HAP-1 (cell line): ENCODE results near the gene KLHL6.
A peak's percentile ranks its signal among the peaks of the same experiment; 100 is the strongest.

Experiments
- DNase-seq, 2 experiments: peaks; one replicate each; pipeline ENCODE4 v3.0.0-alpha.2; 2016 to 2020; ENCODE audit warnings: low spot score in 2 of 2
- H3K27me3 ChIP-seq: fragments of 250-450 bp; sonication (Bioruptor Pico); 2 replicates; pipeline ENCODE4 v1.5.1; 2020; ENCODE audit warnings: low read depth, mild to moderate bottlenecking, moderate library complexity
- H3K36me3 ChIP-seq: fragments of 250-450 bp; sonication (Bioruptor Pico); replicated peaks from 2 replicates; pipeline ENCODE4 v1.5.1; 2020; ENCODE audit warnings: mild to moderate bottlenecking
- H3K4me1 ChIP-seq: fragments of 250-450 bp; sonication (Bioruptor Pico); 2 replicates; pipeline ENCODE4 v1.5.1; 2020; ENCODE audit warnings: mild to moderate bottlenecking
- H3K4me3 ChIP-seq: fragments of 250-450 bp; sonication (Bioruptor Pico); 2 replicates; pipeline ENCODE4 v1.5.1; 2020; ENCODE audit warnings: mild to moderate bottlenecking, moderate library complexity
- H3K9me3 ChIP-seq: fragments of 250-450 bp; sonication (Bioruptor Pico); 2 replicates; pipeline ENCODE4 v1.5.1; 2020; ENCODE audit warnings: mild to moderate bottlenecking, moderate library complexity
- in situ Hi-C: fragments of 300-500 bp; cut with MboI; formaldehyde crosslinking; loops from 3 replicates; pipeline ENCODE4 v1.14.3; 2020; ENCODE audit warnings: low sequenced_read_pairs, inconsistent platforms, mixed read lengths

KLHL6 gene

GRCh38 chr3:183500319-183500718, 55.2 kb downstream of the KLHL6 start:
- no peak for DNase-seq
- H3K36me3 ChIP-seq = no peaks in the 10 kb centered on the region
- H3K9me3 ChIP-seq = no peaks in the 10 kb centered on the region
- H3K27me3 ChIP-seq = no peaks in the 10 kb centered on the region
- no peaks in the 10 kb centered on the region for H3K4me1 ChIP-seq
- in situ Hi-C loops = no loop called here
- H3K4me3 ChIP-seq = no peak overlapping the region

GRCh38 chr3:183498634-183499033, 56.9 kb downstream of the KLHL6 start:
- H3K4me3 ChIP-seq = no peak overlapping the region
- H3K9me3 ChIP-seq = no peaks in the 10 kb centered on the region
- in situ Hi-C loops = no loop called here
- no peaks in the 10 kb centered on the region for H3K4me1 ChIP-seq
- no peaks in the 10 kb centered on the region for H3K36me3 ChIP-seq
- no peak for DNase-seq
- no peaks in the 10 kb centered on the region for H3K27me3 ChIP-seq

GRCh38 chr3:183497313-183497712, 58.2 kb downstream of the KLHL6 start:
- H3K27me3 ChIP-seq = no peaks in the 10 kb centered on the region
- DNase-seq = no peak
- H3K36me3 ChIP-seq = no peaks in the 10 kb centered on the region
- no peak overlapping the region for H3K4me3 ChIP-seq
- in situ Hi-C loops = no loop called here
- no peaks in the 10 kb centered on the region for H3K9me3 ChIP-seq
- H3K4me1 ChIP-seq = no peaks in the 10 kb centered on the region

- H3K4me3 ChIP-seq = no peak overlapping the region
- DNase-seq = no peak
- H3K9me3 ChIP-seq = no peaks in the 10 kb centered on the region
- H3K27me3 ChIP-seq = no peaks in the 10 kb centered on the region
- in situ Hi-C loops = no loop called here
- H3K4me1 ChIP-seq = no peaks in the 10 kb centered on the region
- H3K36me3 ChIP-seq = no peaks in the 10 kb centered on the region
These were observed 59.2 kb downstream of the KLHL6 start for GRCh38 chr3:183496311-183496710.

- H3K36me3 ChIP-seq = no peaks in the 10 kb centered on the region
- in situ Hi-C loops = no loop called here
- H3K9me3 ChIP-seq = no peaks in the 10 kb centered on the region
- no peak overlapping the region for H3K4me3 ChIP-seq
- H3K4me1 ChIP-seq = peaks cover 9% of the 10 kb centered on the region
- DNase-seq = no peak
- H3K27me3 ChIP-seq = no peaks in the 10 kb centered on the region
These were observed 61.2 kb downstream of the KLHL6 start for GRCh38 chr3:183494341-183494740.

GRCh38 chr3:183493296-183494045, 62.0 kb downstream of the KLHL6 start:
- Histone ChIP-seq H3K4me3 (no peak overlapping the region), H3K27me3 (no peaks in the 10 kb centered on the region), H3K9me3 (no peaks in the 10 kb centered on the region), H3K36me3 (no peaks in the 10 kb centered on the region), H3K4me1 (peaks cover 9% of the 10 kb centered on the region)
- in situ Hi-C loops = no loop called here
- DNase-seq = no peak

- Histone ChIP-seq H3K27me3 (no peaks in the 10 kb centered on the region), H3K4me1 (peaks cover 9% of the 10 kb centered on the region), H3K4me3 (no peak overlapping the region), H3K9me3 (no peaks in the 10 kb centered on the region), H3K36me3 (no peaks in the 10 kb centered on the region)
- DNase-seq = no peak
- in situ Hi-C loops = no loop called here
These were observed 62.7 kb downstream of the KLHL6 start for GRCh38 chr3:183492849-183493179.

GRCh38 chr3:183491923-183492848, 63.3 kb downstream of the KLHL6 start:
- Histone ChIP-seq H3K9me3 (no peaks in the 10 kb centered on the region), H3K4me3 (no peak overlapping the region), H3K4me1 (peaks cover 9% of the 10 kb centered on the region), H3K36me3 (no peaks in the 10 kb centered on the region), H3K27me3 (no peaks in the 10 kb centered on the region)
- DNase-seq = no peak
- in situ Hi-C loops = no loop called here

- no peaks in the 10 kb centered on the region for H3K27me3 ChIP-seq
- H3K4me1 ChIP-seq = peaks cover 9% of the 10 kb centered on the region
- in situ Hi-C loops = no loop called here
- no peak for DNase-seq
- no peak overlapping the region for H3K4me3 ChIP-seq
- H3K36me3 ChIP-seq = no peaks in the 10 kb centered on the region
- no peaks in the 10 kb centered on the region for H3K9me3 ChIP-seq
These were observed 64.2 kb downstream of the KLHL6 start for GRCh38 chr3:183491109-183491922.

GRCh38 chr3:183490653-183491052, 64.9 kb downstream of the KLHL6 start:
- no peaks in the 10 kb centered on the region for H3K27me3 ChIP-seq
- DNase-seq = peak; percentile 63 to 75
- no peaks in the 10 kb centered on the region for H3K36me3 ChIP-seq
- H3K4me3 ChIP-seq = no peak overlapping the region
- in situ Hi-C loops = no loop called here
- H3K9me3 ChIP-seq = no peaks in the 10 kb centered on the region
- H3K4me1 ChIP-seq = peaks cover 9% of the 10 kb centered on the region

- DNase-seq = no peak
- no peaks in the 10 kb centered on the region for H3K27me3 ChIP-seq
These were observed 65.3 kb downstream of the KLHL6 start for GRCh38 chr3:183490211-183490601.

GRCh38 chr3:183489455-183490210, 65.9 kb downstream of the KLHL6 start:
- peaks cover 9% of the 10 kb centered on the region for H3K4me1 ChIP-seq
- H3K9me3 ChIP-seq = no peaks in the 10 kb centered on the region
- H3K4me3 ChIP-seq = no peak overlapping the region
- in situ Hi-C loops = no loop called here
- H3K27me3 ChIP-seq = no peaks in the 10 kb centered on the region
- no peaks in the 10 kb centered on the region for H3K36me3 ChIP-seq
- no peak for DNase-seq

More at GRCh38 chr3:183490211-183490601, 65.3 kb downstream of the KLHL6 start:
- Histone ChIP-seq H3K36me3 (no peaks in the 10 kb centered on the region), H3K4me1 (peaks cover 9% of the 10 kb centered on the region), H3K4me3 (no peak overlapping the region), H3K9me3 (no peaks in the 10 kb centered on the region)
- in situ Hi-C loops = no loop called here

- H3K27me3 ChIP-seq = no peaks in the 10 kb centered on the region
- in situ Hi-C loops = no loop called here
- H3K4me3 ChIP-seq = no peak overlapping the region
- no peaks in the 10 kb centered on the region for H3K9me3 ChIP-seq
- H3K4me1 ChIP-seq = peaks cover 9% of the 10 kb centered on the region
- no peaks in the 10 kb centered on the region for H3K36me3 ChIP-seq
- DNase-seq = no peak
These were observed 67.2 kb downstream of the KLHL6 start for GRCh38 chr3:183488343-183488742.
